Measurements from ENCODE around the gene CPO. TPM values are rescaled to one million over a fixed set of nuclear protein-coding genes. Genes with fewer than 3 reads are reported as not detected.

The CPO gene
- total and polyA plus RNA-seq, 12 donors: 0.07 to 0.59 (median 0.35) TPM; not detected in 7

DNA sequence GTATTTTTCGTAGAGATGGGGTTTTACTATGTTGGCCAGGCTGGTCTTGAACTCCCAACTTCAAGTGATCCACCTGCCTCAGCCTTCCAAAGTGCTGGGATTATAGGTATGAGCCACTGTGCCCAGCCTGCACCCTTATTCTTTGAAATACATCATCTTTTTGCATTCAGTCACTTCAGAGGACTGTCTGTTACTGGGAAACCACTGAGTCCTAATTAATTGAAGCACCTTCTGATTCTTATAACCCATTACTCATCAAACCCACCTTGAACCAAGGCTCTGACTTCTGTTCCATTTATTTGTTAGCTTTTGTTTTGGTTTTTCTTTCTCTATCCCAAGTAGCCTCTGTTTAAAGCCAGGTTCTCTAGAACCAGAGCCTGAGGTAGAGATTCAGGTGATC lies 49.6 kb downstream of the CPO start:
- no peaks in the 10 kb centered on the region for H3K36me3 ChIP-seq
- no peaks in the 10 kb centered on the region for H3K9me3 ChIP-seq
- WGBS, 2 donors: 93 to 100% methylated on average over 1 of the region's 1 CpG
- intact Hi-C loops (cut with DNase I): loop anchor here in 9 of 10 donors (2.0 to 10.0 kb wide), 11 partner anchors 146 to 483 kb away; partner anchors contain the start of gene KLF7 (in 3 of the 9)
- H3K27me3 ChIP-seq: no peaks in the 10 kb centered on the region
- no peak overlapping the region for H3K27ac ChIP-seq
- ATAC-seq (no peak), DNase-seq (no peak)
- no peak for TF ChIP-seq CTCF (IDR thresholded peaks at IDR 0.05)
- peaks cover 0 to 16% (median 0%) of the 10 kb centered on the region in 9 donors for H3K4me1 ChIP-seq
- H3K4me3 ChIP-seq: no peak overlapping the region

- Histone ChIP-seq H3K27ac (no peak overlapping the region), H3K9me3 (no peaks in the 10 kb centered on the region), H3K4me3 (no peak overlapping the region), H3K4me1 (peaks cover 0 to 12% (median 0%) of the 10 kb centered on the region in 9 donors), H3K36me3 (no peaks in the 10 kb centered on the region), H3K27me3 (no peaks in the 10 kb centered on the region)
- 37 to 42% methylated on average over 6 of the region's 6 CpGs for WGBS, 2 donors
- intact Hi-C loops (cut with DNase I): loop anchor here in 9 of 10 donors (2.0 to 10.0 kb wide), 11 partner anchors 145 to 483 kb away; partner anchors contain the start of gene KLF7 (in 3 of the 9)
- peak; percentile 38 to 80 (median 74) for TF ChIP-seq CTCF (IDR thresholded peaks at IDR 0.05)
- DNase-seq (peak in 1 of 2 donors; percentile 27), ATAC-seq (peak in 7 of 8 donors; percentile 52 to 88 (median 82))
Observed at GRCh38 chr2:206989311-206989710, 50.0 kb downstream of the CPO start.

GRCh38 chr2:206990360-206990759 lies 51.0 kb downstream of the CPO start:
- WGBS, 2 donors: 52 to 53% methylated on average over 4 of the region's 4 CpGs
- no peak overlapping the region for H3K4me3 ChIP-seq
- intact Hi-C loops (cut with DNase I): loop anchor here in 1 of 10 donors (10.0 kb wide), 1 partner anchor 64 kb away; no protein-coding TSS in a partner anchor

DNA sequence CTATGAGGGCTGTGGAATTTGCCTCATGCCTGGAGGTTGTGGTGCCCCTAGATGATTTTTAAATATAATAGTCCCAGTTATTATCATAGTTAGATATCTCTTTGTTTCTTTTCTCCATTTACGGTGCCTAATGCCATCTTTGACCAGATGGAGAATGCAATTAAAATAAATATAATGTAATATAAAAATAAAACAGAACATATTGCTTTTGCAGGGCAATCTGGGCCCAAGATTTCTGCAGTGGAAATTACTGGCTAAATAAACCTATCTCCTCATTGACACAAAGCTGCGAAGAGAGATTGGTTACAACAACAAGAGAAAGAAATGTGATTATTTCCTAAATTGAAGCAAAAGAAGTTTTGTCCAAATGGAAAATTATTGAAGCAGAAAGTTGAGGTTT lies 51.8 kb downstream of the CPO start:
- WGBS, 2 donors: 94 to 96% methylated on average over 2 of the region's 2 CpGs
- no peak for TF ChIP-seq CTCF (IDR thresholded peaks at IDR 0.05)
- intact Hi-C loops (cut with DNase I): loop anchor here in 1 of 10 donors (10.0 kb wide), 1 partner anchor 64 kb away; no protein-coding TSS in a partner anchor

More at GRCh38 chr2:206990360-206990759, 51.0 kb downstream of the CPO start:
- no peak for TF ChIP-seq CTCF (IDR thresholded peaks at IDR 0.05)
- peaks cover 0 to 8% (median 0%) of the 10 kb centered on the region in 9 donors for H3K4me1 ChIP-seq
- H3K9me3 ChIP-seq: no peaks in the 10 kb centered on the region
- DNase-seq (no peak), ATAC-seq (no peak)
- H3K27ac ChIP-seq: no peak overlapping the region
- no peaks in the 10 kb centered on the region for H3K27me3 ChIP-seq
- H3K36me3 ChIP-seq: no peaks in the 10 kb centered on the region

More for the DNA sequence above, 51.8 kb downstream of the CPO start:
- no peaks in the 10 kb centered on the region for H3K27me3 ChIP-seq
- peaks cover 0 to 8% (median 0%) of the 10 kb centered on the region in 9 donors for H3K4me1 ChIP-seq
- no peaks in the 10 kb centered on the region for H3K9me3 ChIP-seq
- DNase-seq (no peak), ATAC-seq (no peak)
- no peaks in the 10 kb centered on the region for H3K36me3 ChIP-seq
- no peak overlapping the region for H3K27ac ChIP-seq
- no peak overlapping the region for H3K4me3 ChIP-seq

Measured in heart right ventricle (tissue), 16 donors.